ENCODE results near the gene QSER1. TPM values are rescaled to one million over a fixed set of nuclear protein-coding genes. Genes with fewer than 3 reads are reported as not detected.

QSER1 gene
- total and polyA plus RNA-seq, 8 donors = 3.0 to 25.1 (median 20.7) TPM

DNA sequence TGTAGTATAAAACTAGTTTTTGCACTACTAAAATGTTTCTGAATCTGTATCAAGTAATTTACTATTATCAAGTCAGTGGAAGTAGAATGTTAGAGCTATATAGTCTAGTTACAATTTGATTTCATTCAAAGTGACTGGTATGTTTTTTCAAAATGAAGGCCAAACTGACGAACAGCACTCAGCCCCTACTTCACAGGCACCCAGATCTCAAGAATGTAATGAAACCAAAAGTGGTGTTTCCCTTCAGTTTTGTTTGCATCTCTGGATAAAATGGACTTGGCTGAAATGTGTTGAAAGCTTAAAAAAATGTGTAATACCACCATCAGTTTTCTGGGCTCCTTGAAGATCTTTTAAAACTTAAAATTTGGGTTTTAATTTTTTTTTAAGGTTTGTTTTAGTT is 46.4 kb downstream of the QSER1 start:
- H3K4me3 ChIP-seq = no peak overlapping the region
- no peaks in the 10 kb centered on the region for H3K27me3 ChIP-seq
- intact Hi-C loops (cut with DNase I) = no loop called here
- H3K4me1 ChIP-seq = no peaks in the 10 kb centered on the region
- TF ChIP-seq, protein P1, sequence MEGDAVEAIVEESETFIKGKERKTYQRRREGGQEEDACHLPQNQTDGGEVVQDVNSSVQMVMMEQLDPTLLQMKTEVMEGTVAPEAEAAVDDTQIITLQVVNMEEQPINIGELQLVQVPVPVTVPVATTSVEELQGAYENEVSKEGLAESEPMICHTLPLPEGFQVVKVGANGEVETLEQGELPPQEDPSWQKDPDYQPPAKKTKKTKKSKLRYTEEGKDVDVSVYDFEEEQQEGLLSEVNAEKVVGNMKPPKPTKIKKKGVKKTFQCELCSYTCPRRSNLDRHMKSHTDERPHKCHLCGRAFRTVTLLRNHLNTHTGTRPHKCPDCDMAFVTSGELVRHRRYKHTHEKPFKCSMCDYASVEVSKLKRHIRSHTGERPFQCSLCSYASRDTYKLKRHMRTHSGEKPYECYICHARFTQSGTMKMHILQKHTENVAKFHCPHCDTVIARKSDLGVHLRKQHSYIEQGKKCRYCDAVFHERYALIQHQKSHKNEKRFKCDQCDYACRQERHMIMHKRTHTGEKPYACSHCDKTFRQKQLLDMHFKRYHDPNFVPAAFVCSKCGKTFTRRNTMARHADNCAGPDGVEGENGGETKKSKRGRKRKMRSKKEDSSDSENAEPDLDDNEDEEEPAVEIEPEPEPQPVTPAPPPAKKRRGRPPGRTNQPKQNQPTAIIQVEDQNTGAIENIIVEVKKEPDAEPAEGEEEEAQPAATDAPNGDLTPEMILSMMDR (IDR thresholded peaks at IDR 0.05) = no peak
- H3K9me3 ChIP-seq = no peaks in the 10 kb centered on the region
- no peak overlapping the region for H3K27ac ChIP-seq
- DNase-seq = no peak
- no peak for FAIRE-seq
- WGBS, 2 donors = 76 to 85% methylated on average over 1 of the region's 1 CpG
- peaks cover 0 to 4% (median 1%) of the 10 kb centered on the region in 3 donors for H3K36me3 ChIP-seq
- no peak for ATAC-seq

DNA sequence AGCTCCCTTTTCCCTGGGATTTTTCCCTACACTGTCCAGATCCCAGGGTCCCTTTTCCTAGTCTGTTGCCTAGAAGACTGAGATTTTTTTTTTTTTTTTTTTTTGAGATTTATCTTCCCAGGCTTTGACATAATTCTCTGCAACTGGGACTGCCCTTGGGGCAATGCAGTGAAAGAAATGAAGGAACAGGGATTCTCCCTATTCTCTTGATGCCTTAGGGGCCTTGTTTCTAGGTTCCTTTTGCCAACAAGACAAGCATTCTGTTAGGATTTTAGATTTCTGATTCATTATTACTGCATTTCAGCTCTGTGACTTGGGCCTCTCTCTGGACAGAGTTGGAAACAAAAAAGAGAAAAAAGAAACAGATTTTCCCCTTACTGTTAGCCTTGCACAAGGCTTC is 47.3 kb downstream of the QSER1 start:
- TF ChIP-seq, protein P1 (IDR thresholded peaks at IDR 0.05) = no peak
- no peak for FAIRE-seq

DNA sequence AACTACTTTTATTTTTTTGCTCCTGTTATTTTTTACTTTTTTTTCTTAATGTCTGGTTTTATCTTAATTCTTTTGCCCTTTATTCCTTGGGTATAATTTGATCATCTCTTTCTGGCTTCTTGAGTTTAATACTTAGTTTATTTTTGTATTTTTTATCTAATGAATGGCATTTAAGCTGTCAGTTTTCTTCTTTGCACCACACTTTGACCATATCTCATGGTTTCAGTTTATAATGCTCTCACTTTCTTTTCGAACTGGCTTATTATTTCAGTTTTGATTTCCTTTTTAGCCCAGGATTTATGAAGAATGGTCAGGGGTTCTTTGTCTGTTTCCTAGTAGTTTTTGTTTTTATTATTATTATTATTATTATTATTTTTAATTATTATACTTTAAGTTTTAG is 48.3 kb downstream of the QSER1 start:
- FAIRE-seq = no peak
- Histone ChIP-seq H3K36me3 (no peaks in the 10 kb centered on the region), H3K4me3 (no peak overlapping the region), H3K27ac (no peak overlapping the region), H3K9me3 (no peaks in the 10 kb centered on the region), H3K27me3 (no peaks in the 10 kb centered on the region), H3K4me1 (no peaks in the 10 kb centered on the region)
- DNase-seq = no peak
- intact Hi-C loops (cut with DNase I) = no loop called here
- WGBS, 2 donors = 89 to 93% methylated on average over 1 of the region's 1 CpG
- no peak for ATAC-seq
- TF ChIP-seq, protein P1 (IDR thresholded peaks at IDR 0.05) = no peak

More for the DNA sequence above, 47.3 kb downstream of the QSER1 start:
- Histone ChIP-seq H3K27ac (no peak overlapping the region), H3K9me3 (no peaks in the 10 kb centered on the region), H3K4me3 (no peak overlapping the region), H3K36me3 (peaks cover 0 to 4% (median 0%) of the 10 kb centered on the region in 3 donors), H3K4me1 (no peaks in the 10 kb centered on the region), H3K27me3 (no peaks in the 10 kb centered on the region)
- ATAC-seq (no peak), DNase-seq (no peak)
- intact Hi-C loops (cut with DNase I) = no loop called here

DNA sequence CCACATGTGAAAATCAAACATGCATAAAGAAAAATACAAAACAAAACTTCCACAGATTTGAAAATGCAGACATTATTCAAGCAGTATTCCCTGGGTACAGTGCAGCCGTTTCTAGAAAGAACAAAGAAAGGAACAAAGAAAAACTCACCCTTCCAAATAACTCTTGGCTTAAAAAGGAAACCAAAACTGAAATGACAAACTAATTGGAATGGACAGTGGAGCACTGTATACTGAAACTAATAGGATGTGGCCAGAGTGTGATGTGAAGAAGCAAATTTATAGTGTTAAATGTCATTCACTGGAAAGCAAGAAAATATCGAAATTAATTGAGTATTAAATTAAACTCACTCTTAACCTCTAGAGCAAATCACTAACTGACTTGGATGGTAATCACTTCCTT is 55.4 kb downstream of the QSER1 start:
- H3K27me3 ChIP-seq = no peaks in the 10 kb centered on the region
- H3K36me3 ChIP-seq = no peaks in the 10 kb centered on the region
- 89 to 90% methylated on average over 2 of the region's 2 CpGs for WGBS, 2 donors
- no peak for ATAC-seq
- no peak overlapping the region for H3K27ac ChIP-seq
- TF ChIP-seq, protein P1 (IDR thresholded peaks at IDR 0.05) = no peak
- H3K4me1 ChIP-seq = no peaks in the 10 kb centered on the region
- no peaks in the 10 kb centered on the region for H3K9me3 ChIP-seq
- no peak for FAIRE-seq
- intact Hi-C loops (cut with DNase I) = no loop called here
- DNase-seq = no peak
- H3K4me3 ChIP-seq = no peak overlapping the region

DNA sequence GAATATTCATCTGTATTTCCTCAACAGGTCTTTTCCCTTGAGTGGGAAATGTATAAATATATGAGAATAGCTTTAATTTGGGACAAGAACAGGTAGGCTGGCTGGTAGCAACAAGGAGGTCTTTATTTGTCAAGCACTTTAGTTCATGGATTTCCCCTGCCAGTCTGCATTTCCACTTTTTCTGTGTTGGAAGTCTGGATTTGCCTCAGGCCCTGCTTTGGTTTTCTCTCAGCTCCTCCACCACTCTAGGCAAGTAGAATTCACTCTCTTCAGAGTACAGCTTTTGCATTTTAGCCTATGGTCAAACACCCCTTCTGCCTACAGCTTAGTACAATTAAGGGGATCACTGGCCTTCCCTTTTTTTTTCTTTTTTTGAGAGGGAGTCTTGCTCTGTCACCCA is 57.1 kb downstream of the QSER1 start:
- H3K36me3 ChIP-seq = peaks cover 0 to 3% (median 0%) of the 10 kb centered on the region in 3 donors
- FAIRE-seq (no peak), DNase-seq (no peak), ATAC-seq (no peak)
- H3K27me3 ChIP-seq = no peaks in the 10 kb centered on the region
- no peak overlapping the region for H3K27ac ChIP-seq
- H3K4me1 ChIP-seq = no peaks in the 10 kb centered on the region
- TF ChIP-seq, protein P1 (IDR thresholded peaks at IDR 0.05) = no peak
- H3K9me3 ChIP-seq = no peaks in the 10 kb centered on the region
- intact Hi-C loops (cut with DNase I) = no loop called here
- H3K4me3 ChIP-seq = no peak overlapping the region

All from pancreas (tissue), 10 donors.